Vagina (tissue), 2 donors: ENCODE measurements around the gene DACH2. TPM values are rescaled to one million over a fixed set of nuclear protein-coding genes. Genes with fewer than 3 reads are reported as not detected.

Source experiments
- DNase-seq, 2 donors: peaks; one replicate each; pipeline ENCODE4 v3.0.0-alpha.2; 2017; ENCODE audit errors: extremely low spot score in 2 of 2
- H3K27ac ChIP-seq: fragments of 200-600 bp; sonication (generic); one replicate; pipeline ENCODE4 v1.5.1; 2019
- H3K27me3 ChIP-seq: fragments of 200-600 bp; sonication (generic); one replicate; pipeline ENCODE4 v1.5.1; 2019
- H3K36me3 ChIP-seq, 2 donors: fragments of 200-600 bp; sonication (generic); one replicate each; pipeline ENCODE4 v1.5.1; 2017 to 2019
- H3K4me1 ChIP-seq: fragments of 200-600 bp; sonication (generic); one replicate; pipeline ENCODE4 v1.5.1; 2019
- H3K4me3 ChIP-seq, 2 donors: fragments of 200-600 bp; sonication (generic); 1 replicate in 1 of 2; 2 replicates in 1 of 2; pipeline ENCODE4 v1.5.1; 2016 to 2019
- H3K9me3 ChIP-seq: fragments of 200-600 bp; sonication (generic); one replicate; pipeline ENCODE4 v1.5.1; 2019
- POLR2A ChIP-seq, 2 donors: fragments of 450-650 bp; IDR thresholded peaks; one replicate each; pipeline ENCODE4 v1.6.1; 2017; ENCODE audit warnings: antibody characterized with exemption in 2 of 2, mild to moderate bottlenecking in 2 of 2, moderate library complexity in 2 of 2
- POLR2AphosphoS5 ChIP-seq, 2 donors: sonication (generic); formaldehyde crosslinking; IDR thresholded peaks; one replicate each; pipeline ENCODE4 v1.9.0; 2017; ENCODE audit warnings: antibody characterized with exemption in 2 of 2, mild to moderate bottlenecking in 2 of 2, low read depth in 1 of 2; ENCODE audit not compliant: insufficient read depth in 1 of 2
- intact Hi-C: fragments of 100-400 bp; cut with DNase I; formaldehyde crosslinking; loops from one replicate; pipeline ENCODE4 v1.15.1; 2023
- total RNA-seq: library from RNA; depleted of rRNA; stranded (reverse); fragments of >200 nt; gene quantifications from one replicate; pipeline ENCODE4 v1.2.3, GENCODE V29; 2016
- TF ChIP-seq, protein P1 (sequence below), 3 experiments: fragments of 450-650 bp in 2 of 3; fragments of 200-600 bp in 1 of 3; sonication (generic) in 1 of 3; IDR thresholded peaks; one replicate each; pipeline ENCODE4 v1.5.1; 2017 to 2019; ENCODE audit warnings: antibody characterized with exemption in 3 of 3, mild to moderate bottlenecking in 2 of 3, moderate library complexity in 2 of 3

The DACH2 gene
- not detected for total RNA-seq

DNA sequence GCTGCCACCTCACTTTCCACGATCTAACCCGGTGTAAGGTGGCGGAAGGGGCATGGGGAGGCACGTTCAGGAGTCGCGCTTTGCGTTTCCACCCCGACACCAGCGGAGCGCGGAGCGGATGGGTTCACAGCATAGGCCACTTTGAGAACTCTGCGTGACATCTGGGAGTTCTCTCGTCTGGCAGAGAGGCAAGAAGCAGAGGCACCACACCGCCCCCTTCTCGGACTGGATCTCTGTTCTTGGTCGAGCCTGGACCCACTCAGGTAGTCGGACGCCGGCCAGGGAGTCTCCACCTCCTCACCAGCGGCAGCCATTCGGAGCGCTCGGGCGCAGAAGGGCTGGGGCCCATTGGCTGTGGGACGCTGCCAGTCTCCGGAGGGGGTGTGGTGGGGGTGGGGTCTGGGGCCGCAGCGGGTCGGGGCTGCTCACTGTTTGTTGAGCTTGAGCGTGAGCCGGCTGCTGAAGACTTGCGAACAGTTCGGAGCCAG is at the start of gene DACH2:
TSS of gene DACH2 (plus strand) at position 428 of the 488 bp plus-strand sequence.
- H3K36me3 ChIP-seq = no peaks in the 10 kb centered on the region
- intact Hi-C loops = no loop called here
- peak within 1 kb of the TSS; percentile 40 to 42 for H3K4me3 ChIP-seq
- TF ChIP-seq POLR2AphosphoS5 (IDR thresholded peaks at IDR 0.05; ENCODE audit: insufficient read depth in 1 of 2, low read depth in 1 of 2) (no peak), POLR2A (IDR thresholded peaks at IDR 0.05) (no peak)
- TF ChIP-seq, protein P1, sequence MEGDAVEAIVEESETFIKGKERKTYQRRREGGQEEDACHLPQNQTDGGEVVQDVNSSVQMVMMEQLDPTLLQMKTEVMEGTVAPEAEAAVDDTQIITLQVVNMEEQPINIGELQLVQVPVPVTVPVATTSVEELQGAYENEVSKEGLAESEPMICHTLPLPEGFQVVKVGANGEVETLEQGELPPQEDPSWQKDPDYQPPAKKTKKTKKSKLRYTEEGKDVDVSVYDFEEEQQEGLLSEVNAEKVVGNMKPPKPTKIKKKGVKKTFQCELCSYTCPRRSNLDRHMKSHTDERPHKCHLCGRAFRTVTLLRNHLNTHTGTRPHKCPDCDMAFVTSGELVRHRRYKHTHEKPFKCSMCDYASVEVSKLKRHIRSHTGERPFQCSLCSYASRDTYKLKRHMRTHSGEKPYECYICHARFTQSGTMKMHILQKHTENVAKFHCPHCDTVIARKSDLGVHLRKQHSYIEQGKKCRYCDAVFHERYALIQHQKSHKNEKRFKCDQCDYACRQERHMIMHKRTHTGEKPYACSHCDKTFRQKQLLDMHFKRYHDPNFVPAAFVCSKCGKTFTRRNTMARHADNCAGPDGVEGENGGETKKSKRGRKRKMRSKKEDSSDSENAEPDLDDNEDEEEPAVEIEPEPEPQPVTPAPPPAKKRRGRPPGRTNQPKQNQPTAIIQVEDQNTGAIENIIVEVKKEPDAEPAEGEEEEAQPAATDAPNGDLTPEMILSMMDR (IDR thresholded peaks at IDR 0.05) = no peak
- peaks cover 18% of the 10 kb centered on the region for H3K4me1 ChIP-seq
- DNase-seq = no peak
- H3K27me3 ChIP-seq = no peaks in the 10 kb centered on the region
- no peak within 1 kb of the TSS for H3K27ac ChIP-seq
- no peaks in the 10 kb centered on the region for H3K9me3 ChIP-seq

DNA sequence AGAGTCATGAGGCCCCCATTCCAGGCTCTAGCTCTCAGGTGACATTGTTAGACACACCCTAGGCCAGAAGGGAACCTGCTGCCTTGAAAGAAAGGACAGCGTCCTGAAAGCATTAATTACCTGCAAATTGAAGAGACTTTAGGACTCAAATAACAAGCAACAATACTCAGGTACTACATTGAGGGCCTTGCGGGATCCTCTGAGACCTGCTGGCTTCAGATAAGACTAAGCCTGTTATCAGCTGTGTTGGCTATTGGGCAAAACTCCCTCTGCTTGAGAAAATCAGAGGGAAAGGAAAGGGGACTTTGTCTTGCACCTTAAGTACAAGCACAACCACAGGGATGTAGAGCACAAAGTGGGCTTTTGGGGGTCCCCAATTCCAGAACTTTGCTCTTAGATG is 45.9 kb upstream of the DACH2 start:
- no peak for DNase-seq
- intact Hi-C loops = no loop called here
- H3K9me3 ChIP-seq = no peaks in the 10 kb centered on the region
- H3K27ac ChIP-seq = no peak overlapping the region
- H3K4me3 ChIP-seq = no peak overlapping the region
- no peaks in the 10 kb centered on the region for H3K36me3 ChIP-seq
- TF ChIP-seq, protein P1 (IDR thresholded peaks at IDR 0.05) = no peak
- TF ChIP-seq POLR2A (IDR thresholded peaks at IDR 0.05) (no peak), POLR2AphosphoS5 (IDR thresholded peaks at IDR 0.05; ENCODE audit: insufficient read depth in 1 of 2, low read depth in 1 of 2) (no peak)
- no peaks in the 10 kb centered on the region for H3K4me1 ChIP-seq
- no peaks in the 10 kb centered on the region for H3K27me3 ChIP-seq

DNA sequence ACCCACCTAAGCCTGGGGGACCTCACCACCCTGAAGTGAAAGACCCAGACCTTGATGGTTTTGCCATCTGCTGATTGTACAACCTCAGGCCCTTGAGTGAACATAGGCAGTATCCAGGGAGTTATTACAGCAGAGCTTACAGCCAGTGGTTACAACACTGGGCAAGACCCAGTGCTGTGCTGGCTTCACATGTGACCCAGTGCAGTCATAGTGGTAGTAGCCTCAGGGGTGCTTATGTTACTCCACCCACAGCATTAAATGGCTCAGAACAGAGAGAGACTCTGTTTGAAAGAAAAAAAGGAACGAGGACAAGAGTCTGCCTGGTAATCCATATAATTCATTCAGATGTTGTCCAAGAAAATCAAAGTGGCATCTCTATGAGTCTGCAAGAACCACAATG is 45.2 kb upstream of the DACH2 start:
- intact Hi-C loops = no loop called here

DNA sequence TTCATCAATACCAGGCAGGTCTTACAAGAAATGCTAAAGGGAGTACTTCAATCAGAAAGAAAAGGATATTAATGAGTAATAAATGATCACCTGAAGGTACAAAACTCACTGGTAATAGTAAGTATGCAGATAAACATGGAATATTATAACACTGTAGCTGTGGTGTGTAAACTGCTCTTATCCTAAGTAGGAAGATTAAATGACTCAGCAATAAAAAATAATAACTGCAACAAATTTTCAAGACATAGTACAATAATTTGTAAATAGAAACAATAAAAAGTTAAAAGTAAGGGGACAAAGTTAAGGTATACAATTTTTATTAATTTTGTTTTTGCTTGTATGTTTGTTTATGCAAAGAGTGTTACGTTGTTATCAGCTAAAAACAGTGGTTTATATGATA is 43.7 kb upstream of the DACH2 start:
- intact Hi-C loops = no loop called here
- Histone ChIP-seq H3K4me3 (no peak overlapping the region), H3K27ac (no peak overlapping the region), H3K36me3 (no peaks in the 10 kb centered on the region), H3K27me3 (no peaks in the 10 kb centered on the region), H3K4me1 (no peaks in the 10 kb centered on the region), H3K9me3 (no peaks in the 10 kb centered on the region)
- no peak for TF ChIP-seq POLR2A (IDR thresholded peaks at IDR 0.05)
- TF ChIP-seq POLR2AphosphoS5 (IDR thresholded peaks at IDR 0.05; ENCODE audit: insufficient read depth in 1 of 2, low read depth in 1 of 2) = no peak
- DNase-seq = no peak

More for the DNA sequence above, 45.2 kb upstream of the DACH2 start:
- Histone ChIP-seq H3K27ac (no peak overlapping the region), H3K4me1 (no peaks in the 10 kb centered on the region), H3K9me3 (no peaks in the 10 kb centered on the region), H3K4me3 (no peak overlapping the region), H3K27me3 (no peaks in the 10 kb centered on the region), H3K36me3 (no peaks in the 10 kb centered on the region)
- no peak for DNase-seq
- TF ChIP-seq, protein P1 (IDR thresholded peaks at IDR 0.05) = no peak
- no peak for TF ChIP-seq POLR2AphosphoS5 (IDR thresholded peaks at IDR 0.05; ENCODE audit: insufficient read depth in 1 of 2, low read depth in 1 of 2)
- TF ChIP-seq POLR2A (IDR thresholded peaks at IDR 0.05) = no peak

DNA sequence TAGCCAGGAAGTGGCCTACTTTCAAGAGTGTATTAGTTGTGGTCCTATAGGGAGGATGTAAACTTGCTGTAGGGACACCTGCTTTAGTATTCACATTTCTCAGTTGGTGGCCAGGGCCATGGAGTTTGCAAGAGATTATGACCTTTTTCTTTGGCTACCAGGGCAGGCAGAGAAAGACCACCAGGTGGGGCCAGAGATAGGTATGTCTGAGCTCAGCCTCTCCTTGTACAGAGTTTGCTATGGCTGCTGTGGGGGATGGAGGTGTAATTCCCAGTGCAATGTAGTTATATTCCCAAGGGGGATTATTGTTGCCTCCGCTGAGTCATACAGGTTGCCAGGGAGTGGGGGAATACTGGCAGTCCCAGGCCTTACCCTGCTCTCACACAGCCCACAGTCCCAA is 26.3 kb upstream of the DACH2 start:
- Histone ChIP-seq H3K4me3 (no peak overlapping the region), H3K36me3 (no peaks in the 10 kb centered on the region), H3K9me3 (no peaks in the 10 kb centered on the region), H3K4me1 (no peaks in the 10 kb centered on the region), H3K27ac (no peak overlapping the region), H3K27me3 (no peaks in the 10 kb centered on the region)
- no peak for DNase-seq
- intact Hi-C loops = no loop called here
- TF ChIP-seq, protein P1 (IDR thresholded peaks at IDR 0.05) = no peak
- no peak for TF ChIP-seq POLR2A (IDR thresholded peaks at IDR 0.05)
- TF ChIP-seq POLR2AphosphoS5 (IDR thresholded peaks at IDR 0.05; ENCODE audit: insufficient read depth in 1 of 2, low read depth in 1 of 2) = no peak
